GM12864 (cell line): Measurements from ENCODE around the gene ERBB4.

Experiments
- DNase-seq: peaks from one replicate; pipeline ENCODE4 v3.0.0-alpha.2; 2011; ENCODE audit warnings: low read depth
- H3K4me3 ChIP-seq: 2 replicates; pipeline ENCODE4 v1.5.1; 2011; ENCODE audit warnings: mild to moderate bottlenecking, low read depth, low read length, control low read depth
- CTCF ChIP-seq: IDR thresholded peaks from 2 replicates; pipeline ENCODE4 v1.5.1; 2011; ENCODE audit warnings: low read depth, mild to moderate bottlenecking, moderate library complexity, low read length, control low read depth, inconsistent platforms; ENCODE audit errors: missing control alignments

Gene ERBB4

GRCh38 chr2:211837206-211837605, 701.4 kb downstream of the ERBB4 start:
- no peak for DNase-seq
- no peak overlapping the region for H3K4me3 ChIP-seq
- no peak for TF ChIP-seq CTCF

GRCh38 chr2:211836409-211836808, 702.2 kb downstream of the ERBB4 start:
- TF ChIP-seq CTCF = no peak
- H3K4me3 ChIP-seq = no peak overlapping the region
- no peak for DNase-seq

- TF ChIP-seq CTCF = no peak
- no peak for DNase-seq
- no peak overlapping the region for H3K4me3 ChIP-seq
Observed at GRCh38 chr2:211835695-211836094, 702.9 kb downstream of the ERBB4 start.

- no peak for TF ChIP-seq CTCF
- DNase-seq = no peak
- no peak overlapping the region for H3K4me3 ChIP-seq
Observed at GRCh38 chr2:211833582-211834279, 704.9 kb downstream of the ERBB4 start.

GRCh38 chr2:211829725-211830124, 708.9 kb downstream of the ERBB4 start:
- no peak overlapping the region for H3K4me3 ChIP-seq
- no peak for DNase-seq
- no peak for TF ChIP-seq CTCF

- no peak for TF ChIP-seq CTCF
- DNase-seq = no peak
- no peak overlapping the region for H3K4me3 ChIP-seq
Observed at GRCh38 chr2:211823886-211824479, 714.6 kb downstream of the ERBB4 start.
